HT-29 (cell line): Measurements from ENCODE around the gene BHMT. TPM values are rescaled to one million over a fixed set of nuclear protein-coding genes. Genes with fewer than 3 reads are reported as not detected.

Experiments used
- DNase-seq: peaks from one replicate; pipeline ENCODE4 v3.0.0-alpha.2; 2015; ENCODE audit warnings: low spot score
- total RNA-seq: library from RNA; depleted of rRNA; stranded (reverse); fragments of >200 nt; shearing (Covaris generic); gene quantifications from 2 replicates; pipeline ENCODE4 v1.2.3, GENCODE V29; 2014; rRNA removed

BHMT gene, protein sequence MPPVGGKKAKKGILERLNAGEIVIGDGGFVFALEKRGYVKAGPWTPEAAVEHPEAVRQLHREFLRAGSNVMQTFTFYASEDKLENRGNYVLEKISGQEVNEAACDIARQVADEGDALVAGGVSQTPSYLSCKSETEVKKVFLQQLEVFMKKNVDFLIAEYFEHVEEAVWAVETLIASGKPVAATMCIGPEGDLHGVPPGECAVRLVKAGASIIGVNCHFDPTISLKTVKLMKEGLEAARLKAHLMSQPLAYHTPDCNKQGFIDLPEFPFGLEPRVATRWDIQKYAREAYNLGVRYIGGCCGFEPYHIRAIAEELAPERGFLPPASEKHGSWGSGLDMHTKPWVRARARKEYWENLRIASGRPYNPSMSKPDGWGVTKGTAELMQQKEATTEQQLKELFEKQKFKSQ
- not detected in 2 replicates for total RNA-seq

DNA sequence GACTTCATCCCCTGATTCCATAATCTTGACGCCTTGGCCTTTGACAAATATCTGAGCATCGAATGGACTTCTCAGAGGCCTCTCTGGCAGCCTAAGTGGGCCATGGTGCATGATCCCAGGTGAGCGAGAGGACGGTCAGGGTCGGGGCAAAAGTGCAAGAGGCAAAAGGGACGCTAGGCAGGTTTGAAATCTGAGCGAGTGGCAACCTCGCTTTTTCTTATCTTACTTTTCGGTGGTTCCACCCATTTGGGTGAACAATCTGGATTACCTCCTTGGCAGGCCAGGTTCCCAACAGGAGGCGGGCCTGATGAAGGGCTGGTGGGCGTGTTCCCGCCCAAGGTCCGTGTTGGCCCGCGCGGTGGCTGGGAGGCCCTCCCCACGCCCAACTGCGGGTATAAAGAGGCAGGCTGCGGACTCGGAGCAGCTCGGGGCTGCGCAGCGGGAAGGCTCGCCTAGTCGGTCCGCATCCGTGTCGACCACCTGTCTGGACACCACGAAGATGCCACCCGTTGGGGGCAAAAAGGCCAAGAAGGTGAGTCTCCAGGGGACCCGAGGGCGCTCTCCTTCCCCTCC is at the start of gene BHMT:
Gene BHMT (plus strand): TSS at position 423 of the 573 bp plus-strand sequence. CDS start 77 bp downstream, at position 500.
- no peak for DNase-seq

DNA sequence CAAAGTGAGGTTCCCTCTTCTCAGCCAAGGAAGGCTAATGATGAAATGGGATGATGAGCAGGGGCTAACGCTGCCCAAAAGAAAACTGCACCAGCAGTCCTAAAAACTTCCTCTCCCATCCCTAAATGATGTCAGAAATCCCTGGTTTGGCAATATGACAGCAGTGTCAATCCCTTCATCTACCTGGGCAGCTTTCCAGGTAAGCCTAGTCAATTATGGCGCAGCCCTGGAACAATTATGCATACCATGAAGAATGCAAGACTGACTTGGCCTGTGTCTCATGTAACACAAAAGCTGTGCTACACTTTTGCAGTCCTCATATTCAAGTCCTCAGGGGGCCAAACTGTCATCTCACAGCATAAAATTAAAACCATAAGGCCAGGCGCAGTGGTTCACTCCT is 49.2 kb upstream of the BHMT start:
- DNase-seq: no peak

- DNase-seq: no peak
Measured at GRCh38 chr5:79069488-79070349, 41.9 kb upstream of the BHMT start, which contains the start of the genes BHMT2 and DMGDH. Gene BHMT2, plus strand, starts transcription at chr5:79069767. Its CDS starts 16 bp downstream, at chr5:79069783. Gene DMGDH, minus strand, starts transcription at chr5:79069674. Its CDS starts 54 bp downstream, at chr5:79069620.

GRCh38 chr5:79070350-79070667 is 41.3 kb upstream of the BHMT start:
- no peak for DNase-seq

DNA sequence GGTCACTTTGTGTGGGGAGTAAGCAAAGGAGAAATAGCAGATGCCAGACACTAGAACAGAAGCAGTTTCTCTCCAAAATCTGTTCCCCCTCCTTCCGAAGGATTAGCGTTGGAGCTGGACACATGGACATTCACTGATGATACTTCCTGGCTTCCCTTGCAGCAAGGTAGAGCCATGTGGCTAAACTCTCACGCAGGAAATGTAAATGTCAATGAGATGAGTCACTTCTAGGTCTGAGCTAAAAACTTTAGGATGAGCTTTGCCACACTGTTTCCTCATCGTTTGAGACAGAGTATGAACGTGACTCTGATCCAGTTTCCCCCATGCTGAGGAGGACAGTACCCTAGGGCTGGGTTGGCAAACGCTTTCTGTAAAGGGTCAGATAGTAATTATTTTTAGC is 37.0 kb upstream of the BHMT start:
- DNase-seq: peak; percentile 21

DNA sequence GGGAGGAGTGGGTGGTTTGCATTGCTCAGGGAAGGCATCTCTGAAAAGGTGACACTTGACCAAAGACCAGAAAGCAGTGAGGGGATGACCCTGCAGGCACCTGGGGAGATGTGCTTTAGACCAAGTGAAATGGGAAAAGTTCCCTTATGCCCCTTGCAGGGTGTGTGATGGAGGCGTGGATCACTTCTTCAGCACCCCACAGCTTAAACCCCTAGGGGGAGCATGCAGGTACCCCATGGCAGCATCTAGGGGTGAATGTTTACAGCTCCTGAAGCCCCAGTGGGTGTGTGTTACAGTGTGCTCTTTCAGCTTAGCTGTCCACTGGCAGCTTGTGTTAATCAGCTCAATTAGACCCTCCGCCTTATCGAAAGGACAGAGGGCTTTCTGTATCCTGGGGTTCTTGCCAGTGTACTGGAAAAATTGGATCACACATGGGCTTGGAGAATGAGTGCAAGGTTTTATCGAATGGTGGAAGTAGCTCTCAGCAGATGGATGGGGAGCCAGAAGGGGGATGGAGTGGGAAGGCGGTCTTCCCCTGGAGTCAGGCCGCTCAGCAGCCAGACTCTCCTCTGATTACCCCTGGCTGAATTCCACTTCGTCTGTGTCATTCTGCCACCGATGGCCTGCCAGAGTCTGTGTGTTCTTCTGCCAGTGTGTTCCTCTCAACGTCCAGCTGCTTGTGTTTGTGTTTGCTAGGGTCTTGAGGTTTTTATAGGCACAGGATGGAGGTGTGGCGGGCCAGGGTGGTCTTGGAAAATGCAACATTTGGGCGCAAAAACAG is 35.8 kb upstream of the BHMT start:
- DNase-seq: no peak

DNA sequence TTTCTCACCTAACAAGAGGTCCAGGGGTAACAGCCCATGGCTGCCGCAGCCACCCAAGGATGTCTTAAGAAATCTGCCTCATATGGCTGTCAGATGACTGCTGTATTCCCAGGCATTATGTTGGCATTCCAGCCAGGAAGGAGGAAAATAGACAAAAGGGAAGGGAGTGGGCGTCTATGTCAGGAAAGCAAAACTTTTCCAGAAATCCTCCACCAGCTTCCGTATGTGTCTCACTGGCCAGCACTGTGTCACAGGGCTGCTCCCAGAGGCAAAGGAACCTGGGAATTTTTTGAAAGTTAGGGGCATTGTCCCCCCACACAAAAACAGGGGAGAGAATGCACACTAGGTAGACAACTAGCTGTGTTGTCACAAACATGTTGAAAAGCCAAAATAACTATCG is 34.8 kb upstream of the BHMT start:
- DNase-seq: no peak

DNA sequence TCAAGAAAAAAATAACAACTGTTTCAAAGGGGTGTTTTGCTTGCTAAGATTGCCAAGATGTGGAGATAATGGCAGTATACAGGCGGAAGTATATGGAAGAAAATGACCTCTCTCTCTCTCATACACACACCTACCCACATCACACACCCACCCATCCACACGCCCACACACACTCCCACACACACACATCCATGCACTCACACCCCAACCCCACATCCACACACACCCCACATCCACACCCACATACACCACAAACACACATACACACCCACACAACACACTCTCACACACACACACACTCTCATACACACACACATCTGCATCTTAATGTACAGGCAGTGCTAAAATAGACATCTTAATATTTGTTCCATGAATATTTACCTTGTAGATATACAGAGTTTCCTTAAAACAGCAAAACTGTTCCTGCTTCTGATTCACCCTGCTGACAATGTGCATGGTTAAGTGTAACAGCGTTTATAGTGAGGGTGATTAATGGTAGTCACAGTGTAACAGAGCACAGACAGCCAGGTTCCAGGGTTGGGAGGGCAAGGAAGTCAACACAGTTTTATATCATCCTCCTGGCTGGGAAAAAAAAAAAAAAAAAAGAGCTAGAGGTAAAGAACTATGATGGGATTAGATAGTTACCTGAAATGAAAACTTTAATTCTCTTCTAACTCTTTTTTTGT is 33.8 kb upstream of the BHMT start:
- no peak for DNase-seq

GRCh38 chr5:79080804-79081203 is 30.8 kb upstream of the BHMT start:
- no peak for DNase-seq

- no peak for DNase-seq
Measured at GRCh38 chr5:79081779-79082178, 29.8 kb upstream of the BHMT start.

- DNase-seq: no peak
Measured at GRCh38 chr5:79086116-79086515, 25.5 kb upstream of the BHMT start.

GRCh38 chr5:79088507-79088906 is 23.1 kb upstream of the BHMT start:
- DNase-seq: no peak

DNA sequence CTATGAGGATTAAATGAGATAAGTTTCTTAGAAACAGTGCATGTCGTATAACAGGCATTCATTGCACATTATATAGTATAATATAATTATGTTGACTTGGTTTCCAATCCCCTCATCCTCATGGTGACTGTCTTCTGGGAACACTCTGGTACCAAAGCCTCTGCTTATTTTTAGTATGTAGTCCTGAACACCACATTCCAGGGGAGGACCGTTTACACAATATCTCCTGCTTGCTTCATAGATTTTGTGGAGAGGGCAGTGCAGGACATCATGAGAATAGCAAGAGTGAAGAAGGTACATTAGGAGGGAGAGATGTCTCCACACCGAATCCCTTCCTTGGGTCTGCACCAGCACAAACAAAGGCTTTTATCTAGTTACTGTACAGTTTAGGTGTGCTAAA is 20.5 kb upstream of the BHMT start:
- no peak for DNase-seq

DNA sequence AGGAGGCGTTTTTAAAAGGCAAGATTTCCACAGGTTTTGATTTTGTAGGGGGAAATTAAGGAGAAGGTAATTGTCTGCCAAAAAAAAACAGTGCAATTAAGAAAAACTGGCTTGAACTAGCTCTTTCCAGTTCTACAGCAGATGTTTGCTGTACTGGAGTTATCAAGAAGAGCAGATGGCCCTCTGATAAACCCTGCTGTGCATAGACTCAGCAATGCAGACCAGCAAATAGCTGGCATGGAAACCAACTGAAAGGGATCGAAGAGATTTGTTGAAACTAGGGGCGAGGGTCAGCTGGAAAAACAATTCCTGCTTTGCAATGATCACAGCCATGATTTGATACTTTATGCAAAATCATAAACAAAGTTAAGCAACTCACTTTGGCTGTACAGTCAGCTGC is 17.8 kb upstream of the BHMT start:
- no peak for DNase-seq

GRCh38 chr5:79105868-79106267 is 5.7 kb upstream of the BHMT start:
- no peak for DNase-seq

DNA sequence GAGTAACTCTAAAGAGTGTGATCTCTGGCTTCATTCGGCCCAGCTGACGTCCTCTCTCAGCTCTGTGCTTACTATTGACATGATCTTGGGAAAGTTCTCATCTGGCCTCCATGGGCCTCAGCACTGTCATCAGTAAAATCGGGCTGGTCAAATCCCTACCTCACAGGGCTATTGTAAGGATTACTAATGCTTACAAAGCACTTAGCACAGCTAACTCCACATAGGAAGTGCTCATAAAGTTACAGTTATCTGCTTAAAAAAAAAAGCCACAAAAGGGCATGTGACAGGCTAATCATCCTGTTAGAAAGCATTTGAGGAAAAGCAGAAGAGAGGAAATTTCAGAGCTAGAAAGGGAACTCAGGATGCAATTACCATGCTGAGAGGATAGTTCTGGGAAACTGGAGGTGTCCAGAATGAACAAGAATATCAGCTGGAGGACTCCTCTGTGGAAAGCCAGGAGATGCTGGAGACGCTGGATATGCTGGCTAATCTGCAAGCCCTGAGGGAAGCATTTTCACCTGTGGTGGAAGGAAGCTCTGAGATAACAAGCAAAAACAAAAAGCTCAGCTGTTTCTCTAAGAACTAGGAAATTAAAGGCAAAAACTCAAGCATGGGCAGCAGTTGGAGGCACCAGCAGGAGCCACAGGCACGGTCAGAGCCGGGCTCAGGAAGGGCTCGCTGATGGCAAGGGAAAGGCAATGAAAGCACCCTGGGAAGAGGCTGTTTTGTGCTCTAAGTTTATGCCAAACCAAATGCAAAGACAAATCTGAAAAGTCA is 4.4 kb upstream of the BHMT start:
- no peak for DNase-seq

DNA sequence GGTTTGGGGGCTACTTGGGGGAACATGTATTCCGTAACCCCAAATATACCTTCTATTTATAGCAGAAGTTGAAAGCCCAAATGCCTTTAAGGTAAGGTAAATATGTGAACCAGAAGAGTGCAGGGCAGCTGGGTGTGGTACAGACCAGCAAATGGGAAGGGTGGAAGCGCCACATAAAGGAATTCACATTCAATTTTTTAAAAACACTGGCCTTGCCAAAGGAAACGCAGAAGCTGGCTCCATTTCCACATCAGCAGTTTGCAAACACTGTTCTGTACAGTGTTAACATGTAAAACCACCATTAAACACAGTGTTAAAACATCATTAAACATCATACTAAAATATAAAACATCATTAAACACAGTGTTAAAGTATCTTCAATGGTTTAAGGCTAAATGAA is 3.5 kb upstream of the BHMT start:
- no peak for DNase-seq

DNA sequence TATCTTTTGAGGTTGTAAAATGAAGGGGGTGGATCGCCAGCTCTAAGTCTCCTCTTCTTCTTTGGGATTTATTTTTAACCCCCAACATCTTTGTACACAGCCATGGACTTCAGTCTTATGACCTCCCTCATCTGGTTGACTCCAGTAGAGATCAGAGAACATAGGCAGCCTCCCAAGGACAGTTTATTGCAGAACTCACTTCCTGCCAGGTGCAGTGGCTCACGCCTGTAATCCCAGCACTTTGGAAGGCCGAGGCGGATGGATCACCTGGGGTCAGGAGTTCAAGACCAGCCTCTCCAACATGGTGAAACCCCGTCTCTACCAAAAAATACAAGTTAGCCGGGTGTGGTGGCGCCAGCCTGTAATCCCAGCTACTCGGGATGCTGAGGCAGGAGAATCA is 2.8 kb upstream of the BHMT start:
- no peak for DNase-seq

DNA sequence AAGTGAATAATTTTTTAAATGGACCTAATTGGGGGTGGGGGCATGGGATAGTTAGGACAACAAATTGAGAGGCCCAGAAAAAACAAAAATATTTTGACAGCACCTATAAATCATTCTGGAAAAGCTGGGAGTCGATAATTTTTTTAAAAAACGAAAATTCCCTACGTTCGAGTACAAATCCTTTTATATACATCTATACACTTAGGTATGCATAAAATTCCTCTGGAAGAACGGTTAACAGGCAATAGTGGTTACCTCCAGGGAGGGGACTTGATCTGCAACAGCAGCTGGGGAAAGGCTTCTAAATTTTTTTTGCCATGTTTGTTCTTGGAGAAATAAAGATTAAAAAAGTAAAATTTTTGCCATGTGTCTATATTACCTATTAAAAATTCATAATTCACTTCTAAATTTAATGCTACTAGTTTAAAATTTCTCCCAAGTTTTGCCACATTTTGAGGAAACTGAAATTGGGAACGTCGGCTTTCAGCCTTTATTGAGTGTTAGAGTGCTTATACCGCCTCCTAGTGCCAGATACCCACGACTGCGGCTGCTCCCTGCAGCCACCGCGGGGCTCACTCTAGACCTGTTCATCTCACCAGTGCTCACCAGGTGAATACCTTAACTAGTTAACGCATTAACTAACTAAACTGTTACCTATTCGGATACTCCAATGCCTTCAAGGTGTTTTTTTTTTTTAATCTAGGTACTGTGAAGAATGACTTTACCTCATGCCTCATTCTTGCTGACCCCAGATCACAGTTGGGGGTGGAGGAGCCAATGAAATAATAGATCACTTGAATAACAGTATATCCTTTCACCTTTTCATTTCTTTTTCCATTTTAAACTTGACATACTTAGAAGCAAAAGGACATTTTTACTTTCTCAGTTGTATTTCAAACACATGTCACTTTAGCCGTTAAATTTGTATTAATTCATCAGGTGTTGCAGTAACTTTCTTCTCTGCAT is 1.8 kb upstream of the BHMT start:
- peak; percentile 28 for DNase-seq
